GM12872 (cell line): ENCODE data around the gene TNPO1.

Experiments
- TF ChIP-seq, protein P1 (sequence below): IDR thresholded peaks from 3 replicates; pipeline ENCODE4 v1.5.1; 2011; ENCODE audit warnings: low read depth, mild to moderate bottlenecking, low read length, moderate library complexity; ENCODE audit not compliant: insufficient read depth

Gene TNPO1

DNA sequence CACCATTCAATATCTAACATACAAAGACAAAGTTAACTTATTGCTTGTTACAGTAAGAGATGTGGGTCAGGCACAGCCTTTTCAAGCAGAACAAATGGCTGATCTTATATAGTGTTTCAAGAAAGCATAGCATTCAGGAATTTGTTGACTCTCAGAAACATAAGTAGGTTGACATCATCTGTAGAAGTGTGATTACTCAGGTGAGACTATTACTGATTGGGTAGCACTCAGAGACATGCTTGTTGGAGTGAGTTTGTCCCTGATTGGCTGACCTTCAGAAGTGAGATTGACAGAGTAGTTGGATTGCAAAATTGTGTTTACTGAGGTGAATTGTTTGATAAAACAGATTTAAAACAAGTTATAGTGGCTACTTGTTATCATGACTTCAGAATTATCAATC is 30.7 kb upstream of the TNPO1 start:
- TF ChIP-seq, protein P1, sequence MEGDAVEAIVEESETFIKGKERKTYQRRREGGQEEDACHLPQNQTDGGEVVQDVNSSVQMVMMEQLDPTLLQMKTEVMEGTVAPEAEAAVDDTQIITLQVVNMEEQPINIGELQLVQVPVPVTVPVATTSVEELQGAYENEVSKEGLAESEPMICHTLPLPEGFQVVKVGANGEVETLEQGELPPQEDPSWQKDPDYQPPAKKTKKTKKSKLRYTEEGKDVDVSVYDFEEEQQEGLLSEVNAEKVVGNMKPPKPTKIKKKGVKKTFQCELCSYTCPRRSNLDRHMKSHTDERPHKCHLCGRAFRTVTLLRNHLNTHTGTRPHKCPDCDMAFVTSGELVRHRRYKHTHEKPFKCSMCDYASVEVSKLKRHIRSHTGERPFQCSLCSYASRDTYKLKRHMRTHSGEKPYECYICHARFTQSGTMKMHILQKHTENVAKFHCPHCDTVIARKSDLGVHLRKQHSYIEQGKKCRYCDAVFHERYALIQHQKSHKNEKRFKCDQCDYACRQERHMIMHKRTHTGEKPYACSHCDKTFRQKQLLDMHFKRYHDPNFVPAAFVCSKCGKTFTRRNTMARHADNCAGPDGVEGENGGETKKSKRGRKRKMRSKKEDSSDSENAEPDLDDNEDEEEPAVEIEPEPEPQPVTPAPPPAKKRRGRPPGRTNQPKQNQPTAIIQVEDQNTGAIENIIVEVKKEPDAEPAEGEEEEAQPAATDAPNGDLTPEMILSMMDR = no peak

DNA sequence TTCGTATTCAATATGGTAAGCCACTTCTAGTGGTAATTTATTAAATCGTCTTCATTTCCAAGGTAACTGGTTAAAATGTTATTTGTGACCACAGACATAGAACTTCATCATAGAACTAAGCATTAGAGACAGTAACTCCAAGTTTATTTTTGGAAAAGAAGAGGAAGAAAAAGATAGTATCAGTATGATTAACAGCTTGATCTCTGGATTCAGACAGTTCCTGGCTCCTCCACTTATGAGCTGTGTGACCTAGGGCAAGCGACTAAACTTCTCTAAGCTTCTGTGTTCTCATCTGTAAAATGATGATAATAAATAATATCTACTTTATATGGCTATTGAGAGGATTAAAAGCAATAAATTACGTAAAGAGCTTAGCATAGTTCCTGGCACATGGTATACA is 29.8 kb upstream of the TNPO1 start:
- TF ChIP-seq, protein P1 = no peak

GRCh38 chr5:72788866-72789505 is 27.5 kb upstream of the TNPO1 start:
- TF ChIP-seq, protein P1 = no peak

DNA sequence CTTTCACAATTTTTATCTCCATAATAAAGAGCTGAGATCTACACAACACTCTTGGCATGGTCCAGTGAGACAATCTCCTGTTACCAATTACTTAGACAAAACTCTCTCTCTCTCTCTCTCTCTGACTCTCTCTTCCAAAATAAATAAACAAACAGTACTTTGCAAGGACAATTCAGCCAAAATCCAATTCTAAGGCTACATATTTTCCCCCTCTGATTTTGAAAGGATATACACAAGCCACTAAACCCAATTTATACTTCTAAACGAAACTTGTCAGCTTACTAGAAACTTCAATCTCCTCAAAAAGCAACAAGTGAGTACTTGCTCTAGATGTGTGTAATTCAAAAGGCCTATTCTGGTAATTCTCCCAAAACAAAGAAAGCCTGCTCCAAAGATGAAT is 26.3 kb upstream of the TNPO1 start:
- TF ChIP-seq, protein P1 = no peak

DNA sequence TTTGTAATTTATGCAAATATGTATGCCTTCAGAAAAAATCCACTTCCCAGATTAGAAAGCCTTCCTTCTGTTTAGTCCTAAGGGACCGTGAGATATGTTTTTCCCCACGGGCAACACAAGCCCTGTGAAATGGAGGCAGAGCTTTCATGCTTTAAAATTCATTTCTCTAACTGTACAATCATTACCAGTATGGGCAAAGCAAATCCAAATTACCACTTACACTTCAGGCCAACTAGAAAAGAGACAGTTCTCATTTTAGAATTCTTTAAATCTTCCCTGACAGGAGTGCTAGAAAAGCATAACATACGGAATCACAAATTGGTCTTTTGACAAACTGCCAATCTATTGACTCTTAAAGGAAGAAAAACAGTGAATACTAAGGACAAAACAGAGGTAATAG is 20.5 kb upstream of the TNPO1 start:
- TF ChIP-seq, protein P1 = no peak

DNA sequence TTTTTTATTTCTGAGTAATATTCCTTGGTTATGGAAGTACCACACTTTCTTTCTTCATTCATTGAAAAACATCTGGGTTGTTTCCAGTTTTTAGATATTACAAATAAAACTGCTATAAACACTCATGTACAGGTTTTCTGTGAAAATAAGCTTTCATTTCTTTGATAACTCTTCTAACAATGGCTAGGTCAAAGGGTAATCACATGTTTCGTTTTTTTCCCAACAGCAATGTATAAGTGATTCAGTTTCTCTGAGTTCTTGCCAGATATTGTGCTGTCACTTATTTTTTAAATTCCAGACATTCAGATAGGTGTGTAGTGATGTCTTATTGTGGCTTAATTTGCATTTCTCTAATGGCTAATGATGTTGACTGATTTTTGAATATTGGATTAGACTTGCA is 16.7 kb upstream of the TNPO1 start:
- TF ChIP-seq, protein P1 = no peak

DNA sequence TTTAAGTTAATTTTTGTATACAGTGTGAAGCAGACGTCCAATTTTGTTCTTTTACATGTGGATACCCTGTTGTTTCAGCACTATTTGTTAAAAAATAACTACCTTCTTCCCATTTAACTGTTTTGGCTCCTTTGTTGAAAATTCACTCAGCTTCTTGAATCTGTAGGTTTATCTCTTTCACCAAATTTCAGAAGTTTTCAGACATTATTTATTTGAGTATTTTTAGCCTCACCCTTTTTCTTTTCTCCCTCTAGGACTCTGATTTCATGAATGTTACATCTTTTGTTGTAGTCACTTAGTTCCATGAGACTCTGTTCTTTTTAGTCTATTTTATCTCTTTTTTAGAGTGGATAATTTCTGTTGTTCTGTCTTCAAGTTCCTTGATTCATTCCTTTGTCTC is 4.6 kb upstream of the TNPO1 start:
- TF ChIP-seq, protein P1 = no peak
